ENCODE results near the gene TGFB1I1.

Gene TGFB1I1

DNA sequence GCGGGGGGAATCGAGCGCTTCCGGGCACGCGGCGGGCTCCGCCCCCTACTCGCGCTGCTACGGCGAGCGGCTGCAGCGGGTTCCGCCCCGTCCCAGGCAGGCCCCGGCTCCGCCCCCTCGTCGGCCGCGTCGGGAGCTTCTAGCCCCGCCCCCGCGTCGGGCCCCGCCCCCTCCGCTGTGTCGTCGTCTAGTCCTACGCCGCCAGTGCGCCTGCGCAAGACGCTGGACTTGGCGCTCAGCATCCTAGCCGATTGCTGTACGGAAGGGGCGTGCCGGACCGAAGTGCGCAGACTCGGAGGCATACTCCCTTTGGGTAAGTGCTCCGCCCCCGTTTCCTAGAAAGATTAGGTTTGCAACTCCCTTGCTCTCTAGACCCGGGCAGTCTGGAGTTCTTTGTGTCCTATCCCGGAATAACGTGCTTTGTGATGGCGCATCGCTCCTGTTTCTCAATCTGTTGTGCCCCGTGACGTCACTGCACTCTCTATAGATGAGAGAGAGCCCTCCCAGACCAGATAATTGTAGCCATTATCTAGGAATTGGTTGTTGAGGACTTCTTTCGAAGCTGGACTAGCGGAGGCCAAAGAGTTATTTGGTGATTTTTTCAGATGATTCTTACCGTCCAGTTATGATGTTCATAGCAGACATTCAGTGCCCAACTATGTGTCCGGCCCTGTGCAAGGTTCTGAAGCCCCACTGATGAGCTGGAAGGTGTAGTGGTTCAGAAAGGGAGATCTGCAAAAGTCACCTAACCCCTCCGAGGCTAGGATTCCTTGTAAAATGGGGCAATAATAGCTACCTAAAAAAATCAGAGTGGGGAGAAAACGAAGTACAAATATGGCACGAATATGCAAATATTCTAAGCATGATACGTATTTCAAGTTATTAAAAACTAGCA lies 12.0 kb upstream of the TGFB1I1 start:
- FAIRE-seq: no peak
- TF ChIP-seq, protein P1, sequence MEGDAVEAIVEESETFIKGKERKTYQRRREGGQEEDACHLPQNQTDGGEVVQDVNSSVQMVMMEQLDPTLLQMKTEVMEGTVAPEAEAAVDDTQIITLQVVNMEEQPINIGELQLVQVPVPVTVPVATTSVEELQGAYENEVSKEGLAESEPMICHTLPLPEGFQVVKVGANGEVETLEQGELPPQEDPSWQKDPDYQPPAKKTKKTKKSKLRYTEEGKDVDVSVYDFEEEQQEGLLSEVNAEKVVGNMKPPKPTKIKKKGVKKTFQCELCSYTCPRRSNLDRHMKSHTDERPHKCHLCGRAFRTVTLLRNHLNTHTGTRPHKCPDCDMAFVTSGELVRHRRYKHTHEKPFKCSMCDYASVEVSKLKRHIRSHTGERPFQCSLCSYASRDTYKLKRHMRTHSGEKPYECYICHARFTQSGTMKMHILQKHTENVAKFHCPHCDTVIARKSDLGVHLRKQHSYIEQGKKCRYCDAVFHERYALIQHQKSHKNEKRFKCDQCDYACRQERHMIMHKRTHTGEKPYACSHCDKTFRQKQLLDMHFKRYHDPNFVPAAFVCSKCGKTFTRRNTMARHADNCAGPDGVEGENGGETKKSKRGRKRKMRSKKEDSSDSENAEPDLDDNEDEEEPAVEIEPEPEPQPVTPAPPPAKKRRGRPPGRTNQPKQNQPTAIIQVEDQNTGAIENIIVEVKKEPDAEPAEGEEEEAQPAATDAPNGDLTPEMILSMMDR (IDR thresholded peaks at IDR 0.05; ENCODE audit: insufficient read depth, missing control alignments): no peak

DNA sequence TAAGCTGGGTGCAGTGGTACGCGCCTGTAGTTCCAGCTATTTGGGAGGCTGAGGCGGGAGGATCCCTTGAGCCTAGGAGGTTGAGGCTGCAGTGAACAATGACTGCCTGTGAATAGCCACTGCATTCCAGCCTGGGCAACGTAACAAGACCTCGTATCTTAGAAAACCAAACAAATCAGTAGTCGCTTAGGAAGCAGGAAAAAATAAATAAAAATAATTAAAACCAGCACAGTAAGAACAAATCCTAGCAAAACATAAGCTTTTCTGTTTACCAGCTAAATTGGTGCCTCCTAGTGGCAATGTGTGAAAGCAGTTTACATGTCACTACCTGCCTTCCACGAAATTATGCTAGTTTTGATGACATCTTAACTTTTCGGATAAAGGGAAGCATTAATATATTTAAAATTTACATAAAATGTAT lies 11.4 kb upstream of the TGFB1I1 start:
- TF ChIP-seq, protein P1 (IDR thresholded peaks at IDR 0.05; ENCODE audit: insufficient read depth, missing control alignments): peak; percentile 52
- DNase-seq (ENCODE audit: insufficient read length, low spot score) (no peak), FAIRE-seq (no peak)

More for the DNA sequence above, 12.0 kb upstream of the TGFB1I1 start:
- DNase-seq (ENCODE audit: insufficient read length, low spot score): peak; percentile 80

- no peak for DNase-seq (ENCODE audit: insufficient read length, low spot score)
- TF ChIP-seq, protein P1 (IDR thresholded peaks at IDR 0.05; ENCODE audit: insufficient read depth, missing control alignments): no peak
- no peak for FAIRE-seq
Measured at GRCh38 chr16:31461201-31461920, 10.6 kb upstream of the TGFB1I1 start.

DNA sequence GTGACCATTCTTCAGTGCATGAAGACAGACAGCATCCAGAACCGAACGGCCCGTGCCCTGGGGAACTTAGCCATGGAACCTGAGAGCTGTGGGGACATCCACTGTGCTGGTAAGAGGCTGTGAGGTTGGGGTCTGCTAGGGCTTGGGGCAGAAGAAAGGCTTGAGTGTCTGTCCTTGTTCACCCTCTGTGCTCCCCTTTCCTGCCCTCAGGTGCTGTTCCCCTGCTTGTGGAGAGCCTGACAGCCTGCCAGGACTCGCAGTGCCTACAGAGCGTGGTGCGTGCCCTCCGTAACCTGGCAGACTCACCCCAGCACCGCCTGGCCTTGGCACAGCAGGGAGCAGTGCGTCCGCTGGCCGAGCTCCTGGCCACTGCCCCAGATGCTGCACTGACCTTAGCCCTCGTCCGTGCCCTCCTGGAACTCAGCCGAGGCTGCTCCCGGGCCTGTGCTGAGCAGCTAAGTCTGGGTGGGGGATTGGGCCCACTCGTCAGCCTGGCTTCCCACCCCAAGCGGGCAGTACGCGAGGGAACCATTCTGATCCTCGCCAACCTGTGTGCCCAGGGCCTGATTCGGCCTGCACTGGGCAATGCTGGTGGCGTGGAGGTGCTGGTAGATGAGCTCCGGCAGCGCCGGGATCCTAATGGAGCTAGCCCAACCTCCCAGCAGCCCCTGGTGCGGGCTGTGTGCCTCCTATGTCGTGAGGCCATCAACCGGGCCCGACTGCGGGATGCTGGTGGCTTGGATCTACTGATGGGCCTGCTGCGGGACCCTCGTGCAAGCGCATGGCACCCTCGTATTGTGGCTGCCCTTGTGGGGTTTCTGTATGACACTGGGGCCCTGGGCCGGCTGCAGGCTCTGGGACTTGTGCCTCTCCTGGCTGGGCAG lies 9.8 kb upstream of the TGFB1I1 start:
- DNase-seq (ENCODE audit: insufficient read length, low spot score): no peak
- FAIRE-seq: no peak
- TF ChIP-seq, protein P1 (IDR thresholded peaks at IDR 0.05; ENCODE audit: insufficient read depth, missing control alignments): no peak

DNA sequence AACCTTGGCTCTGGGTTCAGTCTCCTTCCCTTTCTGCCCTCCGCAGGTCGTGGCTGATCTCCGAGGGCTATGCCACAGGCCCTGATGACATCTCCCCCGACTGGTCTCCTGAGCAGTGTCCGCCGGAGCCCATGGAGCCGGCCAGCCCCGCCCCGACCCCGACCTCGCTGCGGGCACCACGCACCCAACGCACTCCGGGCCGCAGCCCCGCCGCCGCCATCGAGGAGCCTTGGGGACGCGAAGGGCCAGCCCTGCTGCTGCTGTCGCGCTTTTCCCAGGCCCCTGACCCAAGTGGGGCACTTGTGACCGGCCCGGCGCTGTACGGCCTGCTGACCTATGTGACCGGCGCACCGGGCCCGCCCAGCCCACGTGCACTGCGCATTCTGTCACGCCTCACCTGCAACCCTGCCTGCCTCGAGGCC lies 7.6 kb upstream of the TGFB1I1 start:
- no peak for FAIRE-seq
- DNase-seq (ENCODE audit: insufficient read length, low spot score): no peak

DNA sequence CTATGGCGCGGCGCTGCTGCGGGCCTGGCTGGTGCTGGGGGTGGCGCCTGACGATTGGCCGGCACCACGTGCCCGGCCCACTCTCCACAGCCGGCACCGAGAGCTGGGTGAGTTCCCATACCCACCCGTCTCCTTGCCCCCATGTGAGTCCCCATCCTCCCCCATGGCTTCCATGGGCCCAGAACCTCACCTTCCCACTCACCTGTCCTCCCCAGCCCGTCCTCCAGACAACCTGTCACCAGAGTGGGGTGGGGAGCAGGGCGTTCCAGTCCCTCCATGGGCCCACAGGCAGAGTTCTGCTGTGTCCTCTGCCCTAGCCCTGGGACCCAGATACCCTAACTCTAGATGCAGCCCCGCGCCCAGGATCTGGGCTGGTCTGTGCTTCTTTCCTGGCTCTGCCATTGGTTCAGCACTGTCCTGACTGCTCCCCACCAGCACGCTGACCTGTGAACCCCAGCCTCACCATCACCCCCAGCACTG lies 7.1 kb upstream of the TGFB1I1 start:
- FAIRE-seq (no peak), DNase-seq (ENCODE audit: insufficient read length, low spot score) (no peak)
- TF ChIP-seq, protein P1 (IDR thresholded peaks at IDR 0.05; ENCODE audit: insufficient read depth, missing control alignments): no peak

More for the DNA sequence above, 7.6 kb upstream of the TGFB1I1 start:
- TF ChIP-seq, protein P1 (IDR thresholded peaks at IDR 0.05; ENCODE audit: insufficient read depth, missing control alignments): no peak
